ENCODE results near the gene SLC1A7. TPM values are rescaled to one million over a fixed set of nuclear protein-coding genes. Genes with fewer than 3 reads are reported as not detected.

SLC1A7 gene
- total and polyA plus RNA-seq, 8 donors: 0.08 to 0.45 (median 0.29) TPM; not detected in 5

GRCh38 chr1:53047737-53048736 is 94.4 kb downstream of the SLC1A7 start:
- Histone ChIP-seq H3K4me1 (peaks cover 12 to 52% (median 29%) of the 10 kb centered on the region in 4 donors), H3K36me3 (peaks cover 12 to 50% (median 42%) of the 10 kb centered on the region in 4 donors), H3K27me3 (no peaks in the 10 kb centered on the region), H3K4me3 (no peak overlapping the region), H3K27ac (peak overlapping the region; percentile 27 to 50 (median 28)), H3K9me3 (no peaks in the 10 kb centered on the region)
- DNase-seq: no peak
- 60 to 76% (median 71%) methylated on average over 5 of the region's 5 CpGs for WGBS, 5 donors
- intact Hi-C loops (cut with DNase I; ENCODE audit: low total_unique reads): no loop called here
- no peak for TF ChIP-seq POLR2A (IDR thresholded peaks at IDR 0.05)
- peak in 1 of 3 donors; percentile 64 for TF ChIP-seq POLR2AphosphoS5 (IDR thresholded peaks at IDR 0.05)
- no peak for TF ChIP-seq CTCF (IDR thresholded peaks at IDR 0.05)
- TF ChIP-seq EP300 (IDR thresholded peaks at IDR 0.05): no peak

GRCh38 chr1:53046930-53047329 is 95.5 kb downstream of the SLC1A7 start:
- Histone ChIP-seq H3K36me3 (peaks cover 9 to 48% (median 40%) of the 10 kb centered on the region in 4 donors), H3K27me3 (no peaks in the 10 kb centered on the region), H3K4me1 (peaks cover 12 to 58% (median 29%) of the 10 kb centered on the region in 4 donors), H3K27ac (peak overlapping the region in 2 of 5 donors; percentile 20 to 50), H3K4me3 (no peak overlapping the region), H3K9me3 (no peaks in the 10 kb centered on the region)
- 15 to 45% (median 24%) methylated on average over 2 of the region's 2 CpGs for WGBS, 5 donors
- TF ChIP-seq POLR2AphosphoS5 (IDR thresholded peaks at IDR 0.05): no peak
- no peak for TF ChIP-seq CTCF (IDR thresholded peaks at IDR 0.05)
- TF ChIP-seq POLR2A (IDR thresholded peaks at IDR 0.05): no peak
- no peak for TF ChIP-seq EP300 (IDR thresholded peaks at IDR 0.05)
- intact Hi-C loops (cut with DNase I; ENCODE audit: low total_unique reads): no loop called here
- no peak for DNase-seq

- no peak for DNase-seq
- Histone ChIP-seq H3K36me3 (peaks cover 11 to 49% (median 43%) of the 10 kb centered on the region in 4 donors), H3K27ac (no peak overlapping the region), H3K4me3 (no peak overlapping the region), H3K4me1 (peaks cover 12 to 53% (median 27%) of the 10 kb centered on the region in 4 donors), H3K9me3 (no peaks in the 10 kb centered on the region), H3K27me3 (no peaks in the 10 kb centered on the region)
- intact Hi-C loops (cut with DNase I; ENCODE audit: low total_unique reads): no loop called here
- WGBS, 5 donors: 73 to 80% (median 74%) methylated on average over 5 of the region's 5 CpGs
- TF ChIP-seq POLR2AphosphoS5 (IDR thresholded peaks at IDR 0.05): no peak
- no peak for TF ChIP-seq EP300 (IDR thresholded peaks at IDR 0.05)
- TF ChIP-seq CTCF (IDR thresholded peaks at IDR 0.05): no peak
- TF ChIP-seq POLR2A (IDR thresholded peaks at IDR 0.05): no peak
Measured at GRCh38 chr1:53044926-53045325, 97.5 kb downstream of the SLC1A7 start.

- Histone ChIP-seq H3K9me3 (no peaks in the 10 kb centered on the region), H3K4me1 (peaks cover 12 to 36% (median 20%) of the 10 kb centered on the region in 4 donors), H3K27me3 (no peaks in the 10 kb centered on the region), H3K27ac (no peak overlapping the region), H3K36me3 (peaks cover 13 to 52% (median 48%) of the 10 kb centered on the region in 4 donors), H3K4me3 (no peak overlapping the region)
- intact Hi-C loops (cut with DNase I; ENCODE audit: low total_unique reads): no loop called here
- DNase-seq: no peak
- TF ChIP-seq POLR2A (IDR thresholded peaks at IDR 0.05) (no peak), EP300 (IDR thresholded peaks at IDR 0.05) (no peak), CTCF (IDR thresholded peaks at IDR 0.05) (no peak), POLR2AphosphoS5 (IDR thresholded peaks at IDR 0.05) (no peak)
Measured at GRCh38 chr1:53043271-53043670, 99.2 kb downstream of the SLC1A7 start.

Measured in stomach (tissue), 9 donors.